Pancreas (tissue), 10 donors: Measurements from ENCODE around the gene ADK. TPM values are rescaled to one million over a fixed set of nuclear protein-coding genes. Genes with fewer than 3 reads are reported as not detected.
A peak's percentile ranks its signal among the peaks of the same experiment; 100 is the strongest.

Experiments used
- ATAC-seq, 4 donors: fragments of 200-7000 bp; cut with Tn5 transposase; one replicate each; pipeline versions ENCODE4 v1.8.0 to v1.9.1; 2020; ENCODE audit warnings: mild to moderate bottlenecking in 4 of 4, moderate library complexity in 4 of 4
- DNase-seq, 6 donors: peaks; one replicate each; pipeline ENCODE4 v3.0.0-alpha.2; 2020
- FAIRE-seq: peaks from 2 replicates; lab custom pipeline; 2012; peaks lifted over from hg19 to GRCh38; lab: Jason Lieb, UNC
- H3K27ac ChIP-seq, 4 donors: fragments of 200-600 bp; sonication (generic); 1 replicate in 3 of 4; 2 replicates in 1 of 4; pipeline versions ENCODE4 v1.5.0 to v1.8.0; 2020
- H3K27me3 ChIP-seq, 4 donors: fragments of 200-600 bp; one replicate each; pipeline ENCODE4 v1.8.0; 2021
- H3K36me3 ChIP-seq, 3 donors: fragments of 200-600 bp; sonication (generic) in 1 of 3; one replicate each; pipeline versions ENCODE4 v1.5.0 to v1.8.0; 2020 to 2021
- H3K4me1 ChIP-seq, 3 donors: fragments of 200-600 bp; one replicate each; pipeline ENCODE4 v1.8.0; 2021
- H3K4me3 ChIP-seq, 4 donors: fragments of 200-600 bp; sonication (generic) in 2 of 4; one replicate each; pipeline versions ENCODE4 v1.5.0 to v1.8.0; 2020 to 2021
- H3K9me3 ChIP-seq, 4 donors: fragments of 200-600 bp; one replicate each; pipeline ENCODE4 v1.8.0; 2021
- WGBS, 2 donors: extraction: QIAGEN DNeasy Blood & Tissue Kit; methylation state at CpG; one replicate each; pipeline ENCODE4 v1.1.7; 2013; 5-methylcytosine and 5-hydroxymethylcytosine counted together
- intact Hi-C, 3 donors: fragments of 100-400 bp; cut with DNase I; formaldehyde crosslinking; loops; one replicate each; pipeline versions ENCODE4 v1.11.1 to v1.14.2; 2022
- polyA plus RNA-seq, 2 donors: library from polyadenylated mRNA; stranded (reverse); fragments of 200-250 nt; gene quantifications; one replicate each; pipeline ENCODE4 v1.2.3, GENCODE V29; 2013
- total RNA-seq, 6 donors: library from RNA; stranded (reverse); fragmentation: NEBNext Ultra II Directional in 4 of 6; extraction: Animal tissue kit (Norgen Biotek cat#: 25700) in 4 of 6; gene quantifications; one replicate each; pipeline versions ENCODE4 v1.2.1 to v1.2.4, GENCODE V29; 2021 to 2023
- TF ChIP-seq, protein P1 (sequence below), 4 donors: fragments of 200-600 bp; sonication (generic) in 3 of 4; IDR thresholded peaks; one replicate each; pipeline versions ENCODE4 v1.5.0 to v1.8.0; 2021; ENCODE audit warnings: antibody characterized with exemption in 4 of 4
- donor health status: healthy with polysubstance abuse.
- donor health status: DM: no; HTN: no; CAD: no; lungs with moderate emphysema.
- donor health status: DM: no; HTN: no; CAD: no.
- donor health status: control.
- donor health status: control.
- donor health status: Bipolar disorder and iron deficiency.
- donor health status: DM: yes; HTN: yes; CAD: no.
- donor health status: DM: no; HTN: no; CAD: no.
- donor health status: DM: no; HTN: no; CAD: no.
- donor health status: DM: yes; HTN: yes; CAD: no.

ADK gene
- total and polyA plus RNA-seq, 8 donors = 6.5 to 17.3 (median 13.4) TPM

DNA sequence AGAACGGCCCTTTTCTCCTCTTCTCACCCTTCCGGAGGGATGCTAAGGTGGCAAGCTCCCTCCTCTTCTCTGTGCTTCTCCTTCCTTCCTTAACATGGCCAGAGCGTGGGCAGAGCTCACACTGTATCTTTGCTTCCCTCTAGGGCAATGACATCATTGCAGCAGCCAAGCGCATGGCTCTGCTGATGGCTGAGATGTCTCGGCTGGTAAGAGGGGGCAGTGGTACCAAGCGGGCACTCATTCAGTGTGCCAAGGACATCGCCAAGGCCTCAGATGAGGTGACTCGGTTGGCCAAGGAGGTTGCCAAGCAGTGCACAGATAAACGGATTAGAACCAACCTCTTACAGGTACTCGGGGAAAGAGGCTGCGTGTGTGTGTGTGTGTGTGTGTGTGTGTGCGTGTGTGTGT lies 37.0 kb upstream of the ADK start:
- peak in 1 of 4 donors; percentile 5 for ATAC-seq
- FAIRE-seq = no peak
- TF ChIP-seq, protein P1, sequence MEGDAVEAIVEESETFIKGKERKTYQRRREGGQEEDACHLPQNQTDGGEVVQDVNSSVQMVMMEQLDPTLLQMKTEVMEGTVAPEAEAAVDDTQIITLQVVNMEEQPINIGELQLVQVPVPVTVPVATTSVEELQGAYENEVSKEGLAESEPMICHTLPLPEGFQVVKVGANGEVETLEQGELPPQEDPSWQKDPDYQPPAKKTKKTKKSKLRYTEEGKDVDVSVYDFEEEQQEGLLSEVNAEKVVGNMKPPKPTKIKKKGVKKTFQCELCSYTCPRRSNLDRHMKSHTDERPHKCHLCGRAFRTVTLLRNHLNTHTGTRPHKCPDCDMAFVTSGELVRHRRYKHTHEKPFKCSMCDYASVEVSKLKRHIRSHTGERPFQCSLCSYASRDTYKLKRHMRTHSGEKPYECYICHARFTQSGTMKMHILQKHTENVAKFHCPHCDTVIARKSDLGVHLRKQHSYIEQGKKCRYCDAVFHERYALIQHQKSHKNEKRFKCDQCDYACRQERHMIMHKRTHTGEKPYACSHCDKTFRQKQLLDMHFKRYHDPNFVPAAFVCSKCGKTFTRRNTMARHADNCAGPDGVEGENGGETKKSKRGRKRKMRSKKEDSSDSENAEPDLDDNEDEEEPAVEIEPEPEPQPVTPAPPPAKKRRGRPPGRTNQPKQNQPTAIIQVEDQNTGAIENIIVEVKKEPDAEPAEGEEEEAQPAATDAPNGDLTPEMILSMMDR (IDR thresholded peaks at IDR 0.05) = no peak
- WGBS, 2 donors = 79 to 82% methylated on average over 12 of the region's 12 CpGs
- no peak overlapping the region for H3K4me3 ChIP-seq
- no peaks in the 10 kb centered on the region for H3K27me3 ChIP-seq
- no peaks in the 10 kb centered on the region for H3K9me3 ChIP-seq
- no peak for DNase-seq
- no peak overlapping the region for H3K27ac ChIP-seq
- intact Hi-C loops = no loop called here
- H3K4me1 ChIP-seq = peaks cover 0 to 3% (median 0%) of the 10 kb centered on the region in 3 donors
- H3K36me3 ChIP-seq = peaks cover 0 to 55% (median 13%) of the 10 kb centered on the region in 3 donors

- Histone ChIP-seq H3K9me3 (no peaks in the 10 kb centered on the region), H3K36me3 (peaks cover 0 to 40% (median 3%) of the 10 kb centered on the region in 3 donors), H3K4me3 (no peak overlapping the region), H3K27me3 (no peaks in the 10 kb centered on the region), H3K27ac (no peak overlapping the region), H3K4me1 (peaks cover 0 to 8% (median 0%) of the 10 kb centered on the region in 3 donors)
- intact Hi-C loops = no loop called here
- ATAC-seq (no peak), FAIRE-seq (no peak), DNase-seq (no peak)
- TF ChIP-seq, protein P1 (IDR thresholded peaks at IDR 0.05) = no peak
- 93 to 94% methylated on average over 4 of the region's 4 CpGs for WGBS, 2 donors
These were observed 33.3 kb upstream of the ADK start for GRCh38 chr10:74117738-74118137.

GRCh38 chr10:74118804-74119203 lies 32.2 kb upstream of the ADK start:
- FAIRE-seq (no peak), ATAC-seq (no peak), DNase-seq (no peak)
- 85 to 91% methylated on average over 3 of the region's 3 CpGs for WGBS, 2 donors
- intact Hi-C loops = no loop called here
- Histone ChIP-seq H3K4me3 (no peak overlapping the region), H3K36me3 (peaks cover 0 to 50% (median 11%) of the 10 kb centered on the region in 3 donors), H3K27ac (no peak overlapping the region), H3K4me1 (peaks cover 0 to 4% (median 0%) of the 10 kb centered on the region in 3 donors), H3K27me3 (no peaks in the 10 kb centered on the region), H3K9me3 (no peaks in the 10 kb centered on the region)
- TF ChIP-seq, protein P1 (IDR thresholded peaks at IDR 0.05) = no peak

DNA sequence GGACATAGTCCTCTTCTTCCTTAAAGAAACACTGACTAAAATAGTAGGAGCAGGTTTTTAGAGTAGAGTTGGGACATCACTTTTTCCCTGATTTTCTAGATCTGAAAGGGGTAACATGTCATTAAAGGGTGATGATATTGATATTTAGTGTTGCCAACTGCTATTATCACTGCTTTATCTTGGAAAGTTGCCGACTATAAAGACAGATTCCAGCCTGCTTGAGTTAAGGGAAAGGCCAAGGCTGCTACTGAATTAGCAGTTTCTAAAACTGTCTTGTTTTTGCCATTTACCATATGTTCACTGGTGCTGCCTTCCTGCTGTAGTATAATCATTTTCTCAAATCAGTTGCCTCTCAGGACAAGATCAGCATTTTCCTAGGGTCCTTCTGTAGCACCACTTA lies 30.1 kb upstream of the ADK start:
- H3K4me1 ChIP-seq = peaks cover 0 to 4% (median 0%) of the 10 kb centered on the region in 3 donors
- FAIRE-seq = no peak
- 25 to 26% methylated on average over 1 of the region's 1 CpG for WGBS, 2 donors

DNA sequence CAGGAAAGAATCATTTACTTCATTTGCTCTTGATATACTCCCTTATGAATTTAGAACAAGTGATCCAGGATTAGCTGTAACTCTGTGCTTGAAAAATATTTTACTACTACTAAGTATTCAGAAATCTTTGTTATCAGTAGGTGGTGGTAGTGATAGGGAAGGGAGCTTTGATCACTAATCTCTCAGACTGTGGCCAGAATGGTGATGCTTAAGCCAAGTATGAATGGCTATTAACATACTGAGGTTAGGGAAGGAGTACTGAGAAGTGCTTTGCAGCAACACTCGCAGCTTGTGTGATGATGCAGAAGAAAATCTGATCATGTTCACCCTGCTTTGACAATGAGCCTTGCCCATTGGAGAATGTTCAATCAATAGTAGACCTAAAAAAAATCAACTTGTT lies 29.7 kb upstream of the ADK start:
- no peaks in the 10 kb centered on the region for H3K27me3 ChIP-seq
- intact Hi-C loops = no loop called here
- TF ChIP-seq, protein P1 (IDR thresholded peaks at IDR 0.05) = no peak
- H3K27ac ChIP-seq = no peak overlapping the region
- ATAC-seq (no peak), FAIRE-seq (no peak), DNase-seq (no peak)
- H3K36me3 ChIP-seq = peaks cover 0 to 58% (median 11%) of the 10 kb centered on the region in 3 donors
- peaks cover 0 to 4% (median 0%) of the 10 kb centered on the region in 3 donors for H3K4me1 ChIP-seq
- no peaks in the 10 kb centered on the region for H3K9me3 ChIP-seq
- 78 to 83% methylated on average over 1 of the region's 1 CpG for WGBS, 2 donors
- H3K4me3 ChIP-seq = no peak overlapping the region

More for the DNA sequence above, 30.1 kb upstream of the ADK start:
- Histone ChIP-seq H3K27me3 (no peaks in the 10 kb centered on the region), H3K27ac (no peak overlapping the region), H3K36me3 (peaks cover 0 to 54% (median 11%) of the 10 kb centered on the region in 3 donors), H3K4me3 (no peak overlapping the region), H3K9me3 (no peaks in the 10 kb centered on the region)
- DNase-seq (no peak), ATAC-seq (no peak)
- TF ChIP-seq, protein P1 (IDR thresholded peaks at IDR 0.05) = no peak
- intact Hi-C loops = no loop called here
